H1 (cell line): ENCODE data around the gene FREM2. TPM values are rescaled to one million over a fixed set of nuclear protein-coding genes. Genes with fewer than 3 reads are reported as not detected.

Experiments
- CTCF ChIA-PET: fragments of 300-600 bp; sonication (Branson Sonifier 250); formaldehyde crosslinking; loops from one replicate; lab custom pipeline; 2021; ENCODE audit not compliant: partially characterized antibody; lab: Charles Lee
- POLR2A ChIA-PET: fragments of 300-600 bp; sonication (Branson Sonifier 250); formaldehyde crosslinking; loops from one replicate; lab custom pipeline; 2021; ENCODE audit warnings: inconsistent platforms; ENCODE audit not compliant: partially characterized antibody; lab: Charles Lee
- DNase-seq, 2 experiments: peaks; one replicate each; pipeline versions ENCODE4 v3.0.0 to v3.0.0-alpha.2; 2010 to 2022; ENCODE audit warnings: low spot score in 2 of 2, low read depth in 1 of 2, mixed read lengths in 1 of 2
- FAIRE-seq: peaks from 2 replicates; lab custom pipeline; 2011; peaks lifted over from hg19 to GRCh38; lab: Jason Lieb, UNC
- H2AFZ ChIP-seq: 2 replicates; pipeline ENCODE4 v1.8.1; 2012; ENCODE audit warnings: low read length, inconsistent platforms
- H2AK5ac ChIP-seq: 2 replicates; pipeline ENCODE4 v1.6.1; 2013; ENCODE audit warnings: low read depth, low read length
- H2BK120ac ChIP-seq: replicated peaks from 2 replicates; pipeline ENCODE3; 2013; ENCODE audit warnings: low read depth, low read length, inconsistent platforms
- H2BK12ac ChIP-seq: 2 replicates; pipeline ENCODE4 v1.6.1; 2013; ENCODE audit warnings: low read depth, low read length
- H2BK15ac ChIP-seq: 2 replicates; pipeline ENCODE4 v1.6.1; 2013; ENCODE audit warnings: low read length
- H2BK20ac ChIP-seq: 2 replicates; pipeline ENCODE4 v1.6.1; 2013; ENCODE audit warnings: low read length
- H2BK5ac ChIP-seq: 2 replicates; pipeline ENCODE4 v1.6.1; 2013; ENCODE audit warnings: low read depth, low read length
- H3K14ac ChIP-seq: 2 replicates; pipeline ENCODE4 v1.6.1; 2013; ENCODE audit warnings: inconsistent platforms; ENCODE audit not compliant: insufficient read length
- H3K18ac ChIP-seq: 2 replicates; pipeline ENCODE4 v1.6.1; 2013; ENCODE audit warnings: low read length; ENCODE audit errors: extremely low read depth
- H3K23ac ChIP-seq: 2 replicates; pipeline ENCODE4 v1.6.1; 2013; ENCODE audit warnings: inconsistent platforms; ENCODE audit not compliant: insufficient read length
- H3K23me2 ChIP-seq: 2 replicates; pipeline ENCODE4 v1.6.1; 2013; ENCODE audit warnings: low read depth, low read length
- H3K27ac ChIP-seq: 2 replicates; pipeline ENCODE4 v1.6.1; 2011; ENCODE audit warnings: low read depth, low read length, inconsistent platforms
- H3K27me3 ChIP-seq, 4 experiments: replicated peaks in 1 of 4; 1 replicate in 1 of 4; 2 replicates in 3 of 4; pipeline versions ENCODE4 v1.6.1 to v1.8.1; 2011 to 2013; ENCODE audit warnings: low read length in 3 of 4, mild to moderate bottlenecking in 3 of 4, inconsistent platforms in 2 of 4, mixed read lengths in 2 of 4, moderate library complexity in 1 of 4; ENCODE audit not compliant: control insufficient read depth in 3 of 4, insufficient read depth in 3 of 4; ENCODE audit errors: extremely low read depth in 1 of 4
- H3K36me3 ChIP-seq, 4 experiments: 2 replicates each; pipeline versions ENCODE4 v1.6.1 to v1.8.1; 2011 to 2013; ENCODE audit warnings: mild to moderate bottlenecking in 4 of 4, low read length in 3 of 4, moderate library complexity in 2 of 4, control low read depth in 1 of 4, inconsistent platforms in 1 of 4; ENCODE audit not compliant: insufficient read depth in 4 of 4, control insufficient read depth in 2 of 4
- H3K4ac ChIP-seq: replicated peaks from 2 replicates; pipeline ENCODE3; 2013; ENCODE audit warnings: low read length, low read depth, mixed read lengths, inconsistent platforms; ENCODE audit not compliant: insufficient read length
- H3K4me1 ChIP-seq, 4 experiments: replicated peaks in 1 of 4; 1 replicate in 1 of 4; 2 replicates in 3 of 4; pipeline versions ENCODE4 v1.6.1 to v1.8.1; 2011 to 2013; ENCODE audit warnings: low read length in 3 of 4, inconsistent platforms in 2 of 4, mixed read lengths in 1 of 4; ENCODE audit not compliant: insufficient read depth in 4 of 4, control insufficient read depth in 3 of 4
- H3K4me2 ChIP-seq, 2 experiments: 2 replicates each; pipeline versions ENCODE4 v1.6.1 to v1.8.1; 2011 to 2013; ENCODE audit warnings: low read depth in 2 of 2, low read length in 2 of 2, control low read depth in 1 of 2, inconsistent platforms in 1 of 2, mild to moderate bottlenecking in 1 of 2; ENCODE audit not compliant: insufficient read depth in 1 of 2
- H3K4me3 ChIP-seq, 4 experiments: fragments of 200-600, 300-600 bp in 1 of 4; sonication (generic), shearing (Covaris generic), sonication (Bioruptor Twin) in 1 of 4; 2 replicates each; pipeline versions ENCODE4 v1.5.1 to v1.8.1; 2011 to 2016; ENCODE audit warnings: low read length in 4 of 4, low read depth in 3 of 4, control low read depth in 2 of 4, inconsistent platforms in 2 of 4, mild to moderate bottlenecking in 2 of 4, mixed read lengths in 1 of 4, moderate library complexity in 1 of 4; ENCODE audit not compliant: insufficient read depth in 2 of 4; ENCODE audit errors: extremely low read depth in 1 of 4
- H3K56ac ChIP-seq: replicated peaks from 2 replicates; pipeline ENCODE3; 2013; ENCODE audit warnings: low read depth, mild to moderate bottlenecking, mixed read lengths, low read length, inconsistent platforms; ENCODE audit not compliant: insufficient read length
- H3K79me1 ChIP-seq: 2 replicates; pipeline ENCODE4 v1.6.1; 2013; ENCODE audit warnings: low read depth, low read length, control low read depth
- H3K79me2 ChIP-seq, 2 experiments: 2 replicates each; pipeline versions ENCODE4 v1.6.1 to v1.8.1; 2012 to 2013; ENCODE audit warnings: low read length in 2 of 2, mild to moderate bottlenecking in 2 of 2, inconsistent platforms in 1 of 2; ENCODE audit not compliant: insufficient read depth in 2 of 2, control insufficient read depth in 1 of 2
- H3K9ac ChIP-seq, 4 experiments: replicated peaks in 1 of 4; 1 replicate in 1 of 4; 2 replicates in 3 of 4; pipeline versions ENCODE4 v1.6.1 to v1.8.1; 2011 to 2013; ENCODE audit warnings: low read depth in 3 of 4, low read length in 3 of 4, control low read depth in 2 of 4, mild to moderate bottlenecking in 2 of 4, moderate library complexity in 2 of 4, inconsistent platforms in 1 of 4; ENCODE audit errors: extremely low read depth in 1 of 4
- H3K9me3 ChIP-seq, 2 experiments: 2 replicates each; pipeline versions ENCODE4 v1.6.1 to v1.8.1; 2012 to 2013; ENCODE audit warnings: mild to moderate bottlenecking in 2 of 2, moderate library complexity in 2 of 2, control low read depth in 1 of 2, inconsistent platforms in 1 of 2, low read depth in 1 of 2, low read length in 1 of 2, mixed read lengths in 1 of 2; ENCODE audit not compliant: insufficient read depth in 2 of 2
- H4K20me1 ChIP-seq, 2 experiments: replicated peaks in 1 of 2; 2 replicates each; pipeline versions ENCODE3 to v1.8.1; 2011 to 2013; ENCODE audit warnings: inconsistent platforms in 2 of 2, low read length in 2 of 2, mild to moderate bottlenecking in 1 of 2; ENCODE audit not compliant: insufficient read depth in 2 of 2, control insufficient read depth in 1 of 2
- H4K5ac ChIP-seq: 2 replicates; pipeline ENCODE4 v1.6.1; 2013; ENCODE audit warnings: low read length, low read depth, mixed read lengths, inconsistent platforms; ENCODE audit not compliant: insufficient read length
- H4K8ac ChIP-seq: 2 replicates; pipeline ENCODE4 v1.8.0; 2013; ENCODE audit warnings: mild to moderate bottlenecking, moderate library complexity, low read length, inconsistent platforms; ENCODE audit not compliant: insufficient read depth; ENCODE audit errors: extremely low read depth
- H4K91ac ChIP-seq: replicated peaks from 2 replicates; pipeline ENCODE3; 2013; ENCODE audit warnings: low read length, mixed read lengths, inconsistent platforms; ENCODE audit not compliant: insufficient read length
- CEBPB ChIP-seq: IDR thresholded peaks from 2 replicates; pipeline ENCODE4 v1.6.1; 2012; ENCODE audit warnings: low read depth, low read length
- CTCF ChIP-seq, 3 experiments: IDR thresholded peaks; 1 replicate in 2 of 3; 2 replicates in 1 of 3; pipeline versions ENCODE4 v1.5.1 to v1.6.1; 2011; ENCODE audit warnings: low read length in 3 of 3, mild to moderate bottlenecking in 3 of 3, inconsistent platforms in 2 of 3, low read depth in 1 of 3, moderate library complexity in 1 of 3; ENCODE audit not compliant: insufficient read depth in 1 of 3; ENCODE audit errors: control extremely low read depth in 1 of 3
- EGR1 ChIP-seq: IDR thresholded peaks from 2 replicates; pipeline ENCODE4 v1.6.1; 2011; ENCODE audit warnings: low read depth, low read length, borderline replicate concordance
- NRF1 ChIP-seq: IDR thresholded peaks from 2 replicates; pipeline ENCODE4 v1.6.1; 2011; ENCODE audit warnings: mild to moderate bottlenecking, low read depth, low read length, improper control_type of control experiment
- POLR2AphosphoS5 ChIP-seq: IDR thresholded peaks from 2 replicates; pipeline ENCODE4 v1.6.1; 2011; ENCODE audit warnings: low read depth, low read length
- SAP30 ChIP-seq: fragments of 300-600 bp; sonication (generic); IDR thresholded peaks from 2 replicates; pipeline ENCODE4 v1.7.1; 2012; ENCODE audit warnings: low read length, moderate library complexity, mild to moderate bottlenecking, inconsistent platforms; ENCODE audit not compliant: insufficient read depth, insufficient replicate concordance
- SIN3A ChIP-seq, 2 experiments: IDR thresholded peaks in 1 of 2; conservative IDR thresholded peaks in 1 of 2; 2 replicates each; pipeline ENCODE4 v1.6.1; 2011 to 2012; ENCODE audit warnings: low read length in 2 of 2, improper control_type of control experiment in 1 of 2, low read depth in 1 of 2, mild to moderate bottlenecking in 1 of 2
- SP2 ChIP-seq: IDR thresholded peaks from 2 replicates; pipeline ENCODE4 v1.6.1; 2012; ENCODE audit warnings: mild to moderate bottlenecking, low read length, inconsistent platforms
- TAF1 ChIP-seq: IDR thresholded peaks from 2 replicates; pipeline ENCODE4 v1.6.1; 2011; ENCODE audit warnings: mild to moderate bottlenecking, low read depth, low read length
- WGBS, 2 experiments: shearing (Covaris generic) in 1 of 2; methylation state at CpG; one replicate each; pipeline versions ENCODE4 v1.1.6 to v1.1.7; 2013 to 2015; ENCODE audit warnings: low lambda C conversion rate in 2 of 2, mixed read lengths in 2 of 2, inconsistent platforms in 1 of 2, low coverage in 1 of 2, missing lambda C conversion rate in 1 of 2; ENCODE audit not compliant: insufficient replicate concordance in 2 of 2, insufficient coverage in 1 of 2, insufficient read length in 1 of 2; ENCODE audit errors: extremely low coverage in 1 of 2, missing lambda C conversion rate in 1 of 2; 5-methylcytosine and 5-hydroxymethylcytosine counted together
- polyA plus RNA-seq, 7 experiments: library from polyadenylated mRNA; depleted of rRNA in 3 of 7; stranded (reverse) in 5 of 7; unstranded in 2 of 7; fragments of >200 nt in 5 of 7; fragments of 200-250 nt in 2 of 7; gene quantifications; 1 replicate in 5 of 7; 2 replicates in 1 of 7; 4 replicates in 1 of 7; pipeline versions ENCODE4 v1.2.1 to v1.2.3, GENCODE V29; 2011 to 2013; ENCODE audit warnings: missing spikeins in 2 of 7, mixed read lengths in 2 of 7
- total RNA-seq: library from RNA; stranded (reverse); fragmentation: NEBNext Ultra II Directional; extraction: Animal tissue kit (Norgen Biotek cat#: 25700); gene quantifications from 2 replicates; pipeline ENCODE4 v1.2.1, GENCODE V29; 2021

Gene FREM2
- total and polyA plus RNA-seq, 2 of the 8 experiments (the other 6 are each of a cell fraction or from before 2014, with no cell fraction given) = 11.6 to 22.8 TPM

DNA sequence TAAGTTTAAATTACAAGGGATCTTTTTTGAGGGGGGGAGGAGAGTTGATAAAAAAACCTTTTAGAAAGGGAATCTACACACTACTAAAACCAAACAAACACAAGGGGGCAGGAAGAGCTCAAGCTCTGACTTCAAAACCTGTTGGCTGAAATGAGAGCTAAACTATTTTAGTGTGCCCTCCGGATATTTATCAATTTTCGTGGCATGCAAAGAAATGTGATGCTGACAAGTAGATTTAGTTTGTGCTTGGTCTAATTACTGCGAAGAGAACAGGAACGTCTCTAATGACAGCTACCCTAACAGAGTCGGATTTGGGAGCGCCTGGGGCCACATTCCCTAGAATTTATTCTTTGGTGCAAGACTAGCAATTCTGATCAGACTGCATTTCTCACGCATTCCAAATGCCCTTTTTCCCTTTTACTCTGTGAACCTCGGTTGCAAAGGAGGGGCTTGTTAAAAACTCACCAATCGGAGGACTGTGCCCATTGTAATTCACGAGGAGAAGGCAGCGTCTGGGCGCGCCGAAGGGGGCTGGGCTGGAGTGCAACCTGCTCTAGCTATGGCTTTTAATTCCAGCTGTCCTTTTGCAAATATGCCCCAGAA lies 802 bp upstream of the FREM2 start:
- Histone ChIP-seq H3K4me3 (peak overlapping the region; percentile 46 to 83 (median 80)), H3K27ac (peak overlapping the region; percentile 8; the same call in 1 of the 2 replicates), H2BK5ac (no peak overlapping the region), H3K27me3 (peaks cover 0 to 13% (median 10%) of the 10 kb centered on the region in 4 experiments; a peak in 6 of 7 replicates), H3K56ac (no peak overlapping the region), H3K23me2 (peaks cover 15% of the 10 kb centered on the region), H3K79me2 (peaks cover 0 to 9% of the 10 kb centered on the region in 2 experiments; a peak in 1 of 4 replicates), H3K4me2 (peak overlapping the region; percentile 95 to 97), H4K8ac (no peak overlapping the region), H3K79me1 (no peaks in the 10 kb centered on the region; the same call in 1 of the 2 replicates), H3K23ac (no peak overlapping the region), H2AFZ (peak overlapping the region; percentile 79), H3K9ac (peak overlapping the region in 2 of 4 experiments; percentile 9 to 51; a peak in 5 of 7 replicates), H2BK15ac (no peak overlapping the region), H4K5ac (no peak overlapping the region), H2BK120ac (no peak overlapping the region), H2BK20ac (no peak overlapping the region), H2AK5ac (no peak overlapping the region), H4K20me1 (peaks cover 3 to 7% of the 10 kb centered on the region in 2 experiments), H3K36me3 (peaks cover 0 to 16% (median 9%) of the 10 kb centered on the region in 4 experiments; a peak in 5 of 8 replicates), H3K14ac (no peak overlapping the region), H4K91ac (no peak overlapping the region), H3K9me3 (peaks cover 0 to 3% of the 10 kb centered on the region in 2 experiments; a peak in 2 of 4 replicates), H2BK12ac (no peak overlapping the region), H3K18ac (no peak overlapping the region), H3K4ac (no peak overlapping the region), H3K4me1 (peaks cover 0 to 13% (median 5%) of the 10 kb centered on the region in 4 experiments; a peak in 6 of 7 replicates)
- FAIRE-seq (peak; percentile 80), DNase-seq (no peak)
- WGBS, 2 experiments = 2% methylated on average over 14 of the region's 14 CpGs; no CpG with 5 or more reads in 1 of the 2 experiments
- ChIA-PET CTCF (interaction anchor here (0.6 to 4.1 kb wide), 28 partner anchors 8 to 1783 kb away, joined by 3 to 61 read pairs (median 3); no protein-coding TSS in a partner anchor), POLR2A (interaction anchor here (0.5 to 3.6 kb wide), 12 partner anchors 8 to 1952 kb away, joined by 3 to 19 read pairs (median 3); no protein-coding TSS in a partner anchor)
- no peak for TF ChIP-seq SP2
- no peak for TF ChIP-seq NRF1
- TF ChIP-seq CEBPB = no peak
- TF ChIP-seq POLR2AphosphoS5 = no peak
- no peak for TF ChIP-seq EGR1
- peak in 1 of 2 experiments; percentile 14; a peak in 1 of 4 replicates for TF ChIP-seq SIN3A (conservative IDR thresholded peaks at IDR 0.05 in 1 of 2, IDR thresholded peaks at IDR 0.05 in 1 of 2; ENCODE audit: low read depth in 1 of 2, low read length in 2 of 2)
- peak in 2 of 3 experiments; percentile 30 to 35; a peak in 2 of 4 replicates for TF ChIP-seq CTCF (IDR thresholded peaks at IDR 0.05; ENCODE audit: control extremely low read depth in 1 of 3, insufficient read depth in 1 of 3, low read depth in 1 of 3, low read length in 3 of 3)
- no peak for TF ChIP-seq SAP30
- TF ChIP-seq TAF1 = no peak
